Mesothelial cell of epicardium (in vitro differentiated cells): Measurements from ENCODE around the gene SH3BGRL2. TPM values are rescaled to one million over a fixed set of nuclear protein-coding genes. Genes with fewer than 3 reads are reported as not detected.
A peak's percentile ranks its signal among the peaks of the same experiment; 100 is the strongest.

Experiments used
- DNase-seq, 2 experiments: peaks; one replicate each; pipeline ENCODE4 v3.0.0; 2021; ENCODE audit warnings: low spot score in 2 of 2; ENCODE audit not compliant: unreplicated experiment in 2 of 2
- H3K27ac Mint-ChIP-seq: 2 replicates; pipeline ENCODE4 v1.8.0; 2021; ENCODE audit warnings: mixed read lengths
- H3K27me3 Mint-ChIP-seq: 2 replicates; pipeline ENCODE4 v1.8.0; 2021; ENCODE audit warnings: low read depth, mixed read lengths
- H3K36me3 Mint-ChIP-seq: 2 replicates; pipeline ENCODE4 v1.8.0; 2021; ENCODE audit warnings: mixed read lengths
- H3K4me1 Mint-ChIP-seq: 2 replicates; pipeline ENCODE4 v1.8.0; 2021; ENCODE audit warnings: mixed read lengths
- H3K4me3 Mint-ChIP-seq: 2 replicates; pipeline ENCODE4 v1.8.0; 2021; ENCODE audit warnings: mild to moderate bottlenecking, moderate library complexity, mixed read lengths
- H3K9me3 Mint-ChIP-seq: 2 replicates; pipeline ENCODE4 v1.8.0; 2021; ENCODE audit warnings: mixed read lengths
- total RNA-seq: library from RNA; stranded (reverse); gene quantifications from 3 replicates; pipeline ENCODE4 v1.2.1, GENCODE V29; 2021
- TF ChIP-seq, protein P1 (sequence below): fragments of 200-600 bp; sonication (generic); IDR thresholded peaks from one replicate; pipeline ENCODE4 v1.5.0; 2021; ENCODE audit warnings: antibody characterized with exemption; ENCODE audit not compliant: unreplicated experiment

The SH3BGRL2 gene
- total RNA-seq, 1 donor from 2014 or later, result 26.1 TPM

DNA sequence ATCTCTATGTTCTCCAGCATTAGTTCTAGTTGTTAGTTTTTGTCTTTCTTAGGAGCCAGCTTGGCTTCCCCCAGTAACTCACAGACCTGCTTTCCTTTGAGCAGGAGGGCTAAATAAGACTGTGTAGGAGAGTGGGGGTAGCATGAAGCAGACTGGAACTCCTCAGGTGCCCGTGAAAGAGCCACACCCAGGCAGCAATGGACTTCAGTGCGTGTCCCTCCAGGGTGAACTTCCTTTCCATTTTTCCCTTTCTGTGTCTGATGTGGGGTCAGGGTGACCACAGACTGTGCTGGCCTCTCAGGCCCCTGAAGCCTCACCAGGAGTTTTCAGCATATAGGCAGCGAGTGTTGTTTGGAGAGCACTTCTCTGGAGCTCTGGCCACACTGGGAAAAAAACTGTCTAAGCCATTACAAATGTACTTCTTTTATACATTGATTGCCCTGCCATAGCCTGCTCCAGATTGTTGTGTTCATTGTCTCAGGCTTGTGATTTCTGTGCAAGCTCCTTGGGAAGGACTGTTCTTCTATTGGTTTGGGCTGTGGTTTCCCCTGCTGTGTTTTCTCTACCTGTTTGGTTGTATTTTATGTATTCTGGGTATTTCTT lies 55.7 kb downstream of the SH3BGRL2 start:
- Mint-ChIP-seq H3K27me3 (no peaks in the 10 kb centered on the region), H3K27ac (peak overlapping the region; percentile 66), H3K4me3 (no peak overlapping the region), H3K4me1 (peaks cover 32% of the 10 kb centered on the region), H3K9me3 (peaks cover 5% of the 10 kb centered on the region), H3K36me3 (peaks cover 15% of the 10 kb centered on the region)
- TF ChIP-seq, protein P1, sequence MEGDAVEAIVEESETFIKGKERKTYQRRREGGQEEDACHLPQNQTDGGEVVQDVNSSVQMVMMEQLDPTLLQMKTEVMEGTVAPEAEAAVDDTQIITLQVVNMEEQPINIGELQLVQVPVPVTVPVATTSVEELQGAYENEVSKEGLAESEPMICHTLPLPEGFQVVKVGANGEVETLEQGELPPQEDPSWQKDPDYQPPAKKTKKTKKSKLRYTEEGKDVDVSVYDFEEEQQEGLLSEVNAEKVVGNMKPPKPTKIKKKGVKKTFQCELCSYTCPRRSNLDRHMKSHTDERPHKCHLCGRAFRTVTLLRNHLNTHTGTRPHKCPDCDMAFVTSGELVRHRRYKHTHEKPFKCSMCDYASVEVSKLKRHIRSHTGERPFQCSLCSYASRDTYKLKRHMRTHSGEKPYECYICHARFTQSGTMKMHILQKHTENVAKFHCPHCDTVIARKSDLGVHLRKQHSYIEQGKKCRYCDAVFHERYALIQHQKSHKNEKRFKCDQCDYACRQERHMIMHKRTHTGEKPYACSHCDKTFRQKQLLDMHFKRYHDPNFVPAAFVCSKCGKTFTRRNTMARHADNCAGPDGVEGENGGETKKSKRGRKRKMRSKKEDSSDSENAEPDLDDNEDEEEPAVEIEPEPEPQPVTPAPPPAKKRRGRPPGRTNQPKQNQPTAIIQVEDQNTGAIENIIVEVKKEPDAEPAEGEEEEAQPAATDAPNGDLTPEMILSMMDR, result no peak
- DNase-seq, result no peak

DNA sequence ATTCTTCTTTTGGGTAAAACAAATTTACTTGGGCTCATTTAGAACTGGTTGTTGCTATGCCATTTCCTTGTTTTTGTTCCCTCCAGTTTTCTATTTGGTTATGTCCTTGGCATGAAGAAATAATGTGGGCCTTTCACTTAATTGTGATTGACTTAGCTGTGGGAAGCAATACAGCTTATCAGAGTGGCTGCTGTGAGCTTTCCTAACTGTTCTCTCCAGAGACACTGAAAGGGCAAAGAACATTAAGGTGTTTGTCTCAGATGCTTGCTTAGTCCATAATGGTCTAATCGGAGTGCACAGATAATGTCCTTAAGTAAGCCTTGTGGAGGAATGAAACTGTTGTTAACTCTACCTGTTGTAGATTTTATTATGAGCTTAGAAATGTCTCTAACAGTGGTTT lies 56.6 kb downstream of the SH3BGRL2 start:
- H3K27ac Mint-ChIP-seq, result peak overlapping the region; percentile 18
- no peak for DNase-seq
- H3K9me3 Mint-ChIP-seq, result peaks cover 3% of the 10 kb centered on the region
- no peak overlapping the region for H3K4me3 Mint-ChIP-seq
- H3K36me3 Mint-ChIP-seq, result peaks cover 11% of the 10 kb centered on the region
- TF ChIP-seq, protein P1, result no peak
- no peaks in the 10 kb centered on the region for H3K27me3 Mint-ChIP-seq
- peaks cover 32% of the 10 kb centered on the region for H3K4me1 Mint-ChIP-seq

DNA sequence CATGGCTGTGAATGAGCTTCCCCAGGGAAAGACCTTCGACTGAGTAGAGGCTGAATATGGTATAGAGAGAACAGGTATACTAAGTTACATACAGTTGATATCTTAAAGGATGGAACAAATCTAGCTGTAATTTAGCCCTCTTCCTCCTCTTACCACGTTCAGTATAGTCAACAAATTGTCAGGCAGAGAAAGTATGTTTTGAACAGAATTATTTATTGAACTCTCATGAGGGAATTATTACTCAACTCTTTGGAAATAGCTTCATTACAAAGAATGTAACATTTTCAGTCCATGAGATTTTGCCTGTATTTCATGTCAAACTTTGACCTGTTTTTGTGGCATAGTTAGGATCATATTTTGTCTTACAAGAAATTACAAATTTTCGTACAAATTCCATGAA lies 63.0 kb downstream of the SH3BGRL2 start:
- no peak for DNase-seq
- TF ChIP-seq, protein P1, result no peak
- H3K27ac Mint-ChIP-seq, result no peak overlapping the region
- H3K9me3 Mint-ChIP-seq, result peaks cover 2% of the 10 kb centered on the region
- no peaks in the 10 kb centered on the region for H3K4me1 Mint-ChIP-seq
- no peak overlapping the region for H3K4me3 Mint-ChIP-seq
- peaks cover 13% of the 10 kb centered on the region for H3K36me3 Mint-ChIP-seq
- H3K27me3 Mint-ChIP-seq, result no peaks in the 10 kb centered on the region

DNA sequence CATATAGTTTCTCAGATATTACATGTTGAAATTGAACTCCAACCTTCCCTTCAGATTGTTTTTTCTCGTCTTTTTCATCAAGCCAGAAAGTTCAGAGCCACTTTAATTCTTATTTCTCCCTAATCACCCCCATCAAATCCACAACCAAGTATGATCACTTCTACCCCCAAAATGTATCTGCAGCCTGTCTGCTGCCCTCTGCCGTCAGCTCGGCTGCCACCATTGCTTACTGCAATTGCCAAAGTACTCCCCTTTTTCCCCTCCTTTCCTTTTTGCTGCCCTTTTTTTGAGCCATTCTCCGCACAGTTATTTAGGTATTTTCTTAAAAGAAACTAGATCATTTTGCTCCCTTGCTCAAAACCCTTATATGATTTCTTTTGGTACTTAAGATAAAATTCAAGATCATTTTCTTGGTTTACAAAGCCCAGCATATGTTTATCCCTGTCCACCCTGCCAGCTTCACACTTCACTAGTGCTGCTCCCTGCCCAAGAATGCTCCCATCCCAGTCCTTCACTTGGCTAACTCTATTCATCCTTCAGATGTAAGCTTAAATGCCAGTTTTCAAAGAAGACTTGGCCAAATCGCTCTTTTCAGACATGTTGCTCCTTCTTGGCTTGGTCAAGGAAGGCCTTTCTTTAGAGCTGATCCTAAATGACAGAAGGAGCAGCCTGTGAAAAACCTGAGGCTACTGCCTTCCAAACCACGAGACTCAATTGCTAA lies 63.7 kb downstream of the SH3BGRL2 start:
- Mint-ChIP-seq H3K4me3 (no peak overlapping the region), H3K27ac (no peak overlapping the region)
- no peak for DNase-seq

DNA sequence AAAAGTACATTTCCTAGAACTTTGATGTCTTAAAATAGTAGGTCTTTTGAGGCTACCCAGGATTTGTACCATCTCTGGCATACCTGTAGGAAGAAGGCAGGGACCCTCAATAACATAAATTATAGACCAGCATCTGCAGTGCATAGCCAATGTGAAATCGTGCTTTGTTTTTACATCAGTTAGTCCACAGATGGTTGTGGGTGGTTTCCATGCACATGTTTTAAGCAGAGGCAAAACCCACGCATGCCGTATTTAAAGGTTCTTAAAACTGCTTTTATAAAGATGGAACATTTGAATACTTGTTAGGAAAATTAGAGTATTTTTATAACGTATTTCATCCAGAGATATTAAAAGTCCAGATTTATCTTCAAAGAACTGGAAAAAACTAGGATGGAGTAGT lies 66.3 kb downstream of the SH3BGRL2 start:
- H3K9me3 Mint-ChIP-seq, result no peaks in the 10 kb centered on the region
- peaks cover 12% of the 10 kb centered on the region for H3K36me3 Mint-ChIP-seq
- H3K4me3 Mint-ChIP-seq, result no peak overlapping the region
- H3K4me1 Mint-ChIP-seq, result no peaks in the 10 kb centered on the region
- DNase-seq, result no peak
- H3K27me3 Mint-ChIP-seq, result no peaks in the 10 kb centered on the region
- TF ChIP-seq, protein P1, result no peak
- no peak overlapping the region for H3K27ac Mint-ChIP-seq

More for the DNA sequence above, 63.7 kb downstream of the SH3BGRL2 start:
- Mint-ChIP-seq H3K9me3 (peaks cover 2% of the 10 kb centered on the region), H3K36me3 (peaks cover 17% of the 10 kb centered on the region), H3K4me1 (no peaks in the 10 kb centered on the region), H3K27me3 (no peaks in the 10 kb centered on the region)
- TF ChIP-seq, protein P1, result no peak
